CD4-positive, alpha-beta T cell treated with Interleukin-15 for 1 hour (primary cell): ENCODE results near the gene RASSF10.

Source experiments
- DNase-seq: peaks from one replicate; pipeline ENCODE4 v3.0.0-alpha.2; 2020

The RASSF10 gene

GRCh38 chr11:13008625-13009475 lies at the start of gene RASSF10:
Gene RASSF10 (plus strand): TSS chr11:13009316. CDS start chr11:13009577, 261 bp downstream.
- no peak for DNase-seq

GRCh38 chr11:12961615-12962014 lies 47.5 kb upstream of the RASSF10 start:
- DNase-seq, result no peak

GRCh38 chr11:12962306-12962705 lies 46.8 kb upstream of the RASSF10 start:
- no peak for DNase-seq

- no peak for DNase-seq
These were observed 46.1 kb upstream of the RASSF10 start for GRCh38 chr11:12963051-12963450.

- peak; percentile 30 for DNase-seq
These were observed 45.2 kb upstream of the RASSF10 start for GRCh38 chr11:12963792-12964536.

- DNase-seq, result no peak
These were observed 44.5 kb upstream of the RASSF10 start for GRCh38 chr11:12964650-12965049.

GRCh38 chr11:12966002-12966401 lies 43.1 kb upstream of the RASSF10 start:
- DNase-seq, result no peak

GRCh38 chr11:12968101-12968500 lies 41.0 kb upstream of the RASSF10 start:
- no peak for DNase-seq

- no peak for DNase-seq
These were observed 40.3 kb upstream of the RASSF10 start for GRCh38 chr11:12968826-12969225.

- DNase-seq, result no peak
These were observed 37.2 kb upstream of the RASSF10 start for GRCh38 chr11:12971955-12972354.

GRCh38 chr11:12973528-12974181 lies 35.5 kb upstream of the RASSF10 start:
- DNase-seq, result no peak

GRCh38 chr11:12975195-12975594 lies 33.9 kb upstream of the RASSF10 start:
- DNase-seq, result no peak

GRCh38 chr11:12979928-12980689 lies 29.0 kb upstream of the RASSF10 start:
- DNase-seq, result no peak

- DNase-seq, result no peak
These were observed 27.2 kb upstream of the RASSF10 start for GRCh38 chr11:12981676-12982522.

GRCh38 chr11:12983336-12983735 lies 25.8 kb upstream of the RASSF10 start:
- DNase-seq, result no peak

GRCh38 chr11:12986194-12986898 lies 22.8 kb upstream of the RASSF10 start:
- DNase-seq, result no peak

GRCh38 chr11:12989428-12990161 lies 19.5 kb upstream of the RASSF10 start:
- DNase-seq, result no peak

GRCh38 chr11:12990162-12990480 lies 19.0 kb upstream of the RASSF10 start:
- no peak for DNase-seq

GRCh38 chr11:12991426-12991825 lies 17.7 kb upstream of the RASSF10 start:
- DNase-seq, result no peak

GRCh38 chr11:12993626-12994025 lies 15.5 kb upstream of the RASSF10 start:
- no peak for DNase-seq

GRCh38 chr11:12994476-12994875 lies 14.6 kb upstream of the RASSF10 start:
- DNase-seq, result no peak
